GM10266 (cell line): ENCODE measurements around the gene FNDC3B.

Source experiments
- DNase-seq: peaks from one replicate; pipeline ENCODE4 v3.0.0; 2012; ENCODE audit errors: extremely low spot score
- TF ChIP-seq, protein P1 (sequence below): IDR thresholded peaks from 2 replicates; pipeline ENCODE4 v1.5.1; 2012; ENCODE audit warnings: mild to moderate bottlenecking, low read depth; ENCODE audit not compliant: control insufficient read depth, insufficient read depth; ENCODE audit errors: missing control alignments

The FNDC3B gene

DNA sequence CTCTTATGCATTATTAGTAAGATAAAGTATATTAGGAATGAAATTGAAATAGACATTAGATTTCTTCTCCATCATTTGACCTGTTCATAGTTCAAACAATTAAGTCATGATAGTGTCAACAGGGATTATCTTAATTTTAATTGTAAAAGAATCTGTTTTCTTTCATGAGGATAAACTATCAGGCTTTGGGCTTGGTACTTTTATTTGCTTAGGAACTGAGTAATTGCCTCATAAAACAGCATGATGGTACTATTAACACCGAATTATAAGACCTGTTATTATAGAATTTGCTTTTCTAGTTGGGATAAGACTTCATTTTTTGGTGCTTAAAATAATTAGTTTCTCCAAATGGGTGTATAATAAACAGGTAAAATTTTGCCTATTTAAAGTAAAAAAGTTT lies 71.8 kb downstream of the FNDC3B start:
- DNase-seq = no peak
- TF ChIP-seq, protein P1, sequence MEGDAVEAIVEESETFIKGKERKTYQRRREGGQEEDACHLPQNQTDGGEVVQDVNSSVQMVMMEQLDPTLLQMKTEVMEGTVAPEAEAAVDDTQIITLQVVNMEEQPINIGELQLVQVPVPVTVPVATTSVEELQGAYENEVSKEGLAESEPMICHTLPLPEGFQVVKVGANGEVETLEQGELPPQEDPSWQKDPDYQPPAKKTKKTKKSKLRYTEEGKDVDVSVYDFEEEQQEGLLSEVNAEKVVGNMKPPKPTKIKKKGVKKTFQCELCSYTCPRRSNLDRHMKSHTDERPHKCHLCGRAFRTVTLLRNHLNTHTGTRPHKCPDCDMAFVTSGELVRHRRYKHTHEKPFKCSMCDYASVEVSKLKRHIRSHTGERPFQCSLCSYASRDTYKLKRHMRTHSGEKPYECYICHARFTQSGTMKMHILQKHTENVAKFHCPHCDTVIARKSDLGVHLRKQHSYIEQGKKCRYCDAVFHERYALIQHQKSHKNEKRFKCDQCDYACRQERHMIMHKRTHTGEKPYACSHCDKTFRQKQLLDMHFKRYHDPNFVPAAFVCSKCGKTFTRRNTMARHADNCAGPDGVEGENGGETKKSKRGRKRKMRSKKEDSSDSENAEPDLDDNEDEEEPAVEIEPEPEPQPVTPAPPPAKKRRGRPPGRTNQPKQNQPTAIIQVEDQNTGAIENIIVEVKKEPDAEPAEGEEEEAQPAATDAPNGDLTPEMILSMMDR = no peak

DNA sequence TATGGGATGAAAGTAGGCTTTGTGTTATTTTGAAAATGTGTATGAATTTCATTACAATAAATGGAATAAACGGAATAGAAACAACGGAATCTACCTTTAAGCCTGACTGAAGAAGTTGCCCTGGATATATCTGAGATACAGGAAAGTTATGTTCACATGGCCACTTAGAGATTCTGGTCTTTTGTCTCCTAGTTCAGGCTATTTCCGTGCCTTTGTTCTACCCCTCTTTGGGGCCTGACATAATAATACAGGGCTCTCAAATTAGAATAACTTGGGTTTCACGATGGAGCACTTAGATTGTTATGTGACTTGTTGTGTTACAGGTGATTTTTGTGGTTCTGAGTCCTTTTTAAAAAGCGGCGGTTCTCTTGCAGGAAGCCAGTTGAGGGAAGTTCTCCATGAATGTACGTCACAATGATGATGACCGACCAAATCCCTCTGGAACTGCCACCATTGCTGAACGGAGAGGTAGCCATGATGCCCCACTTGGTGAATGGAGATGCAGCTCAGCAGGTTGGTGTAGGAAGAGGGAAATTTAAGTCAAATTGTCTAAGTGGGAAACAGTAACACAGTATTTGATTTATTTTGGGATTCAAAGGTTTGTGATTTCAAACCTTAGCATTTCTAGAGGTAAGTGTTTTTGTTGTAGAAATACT lies 72.8 kb downstream of the FNDC3B start:
- DNase-seq = no peak

DNA sequence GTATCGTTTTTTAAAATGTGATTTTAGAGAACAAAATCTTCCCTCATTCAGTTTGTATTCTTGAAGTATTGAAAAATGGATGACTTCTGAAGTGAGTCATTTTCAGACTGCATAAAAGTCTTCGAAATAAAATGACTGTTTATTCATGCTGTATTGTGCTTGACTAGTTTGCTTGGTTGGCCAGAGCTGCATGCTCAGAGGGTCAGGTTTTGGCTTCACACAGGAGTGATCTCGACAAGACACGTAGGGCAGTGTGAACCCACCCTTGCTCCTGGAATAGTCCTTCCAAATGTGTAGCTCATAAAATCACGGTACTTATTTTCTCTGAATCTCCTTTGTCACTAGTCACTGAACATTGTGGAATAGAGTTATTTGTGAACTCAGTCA lies 73.3 kb downstream of the FNDC3B start:
- no peak for DNase-seq
- TF ChIP-seq, protein P1 = no peak

More for the DNA sequence above, 72.8 kb downstream of the FNDC3B start:
- TF ChIP-seq, protein P1 = no peak

DNA sequence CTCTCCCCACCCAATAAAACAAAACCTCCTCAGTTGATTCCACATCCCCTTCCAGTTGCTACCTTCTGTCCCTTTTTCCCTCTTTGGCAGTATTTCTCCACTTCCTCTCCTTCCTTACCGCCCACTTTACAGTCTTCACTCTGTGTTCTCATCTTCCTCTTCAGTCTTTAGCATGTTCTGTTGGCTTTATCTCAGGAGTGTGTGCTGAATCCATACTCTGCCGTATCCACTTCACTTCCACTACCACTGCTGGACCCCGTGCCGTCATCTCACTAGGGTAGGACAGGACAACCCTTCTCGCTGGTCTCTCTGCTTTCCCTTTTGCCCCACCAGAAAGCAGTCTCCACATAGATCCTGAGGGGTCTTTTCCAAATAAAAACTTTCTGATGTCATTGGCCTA lies 74.3 kb downstream of the FNDC3B start:
- TF ChIP-seq, protein P1 = no peak
- no peak for DNase-seq

DNA sequence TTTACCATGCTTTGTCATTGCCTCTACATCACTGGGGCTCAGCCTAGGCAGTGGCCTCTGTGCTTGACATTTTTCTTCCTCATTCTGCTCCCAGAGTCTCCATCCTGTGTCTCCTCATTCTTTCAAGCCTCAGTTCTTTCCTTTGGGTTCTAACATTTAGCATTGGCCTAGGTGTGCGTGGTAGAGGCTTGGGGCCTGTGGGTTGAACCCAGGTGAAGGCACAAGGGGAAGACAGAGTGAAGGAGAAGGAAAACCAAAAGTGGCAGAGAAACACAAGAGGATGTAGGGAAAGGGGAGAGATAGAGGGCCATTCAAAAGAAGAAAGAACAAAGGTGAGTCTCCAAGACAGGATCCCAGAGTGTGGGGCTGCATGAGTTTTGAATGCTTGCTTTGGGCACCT lies 75.7 kb downstream of the FNDC3B start:
- no peak for DNase-seq
- TF ChIP-seq, protein P1 = no peak

DNA sequence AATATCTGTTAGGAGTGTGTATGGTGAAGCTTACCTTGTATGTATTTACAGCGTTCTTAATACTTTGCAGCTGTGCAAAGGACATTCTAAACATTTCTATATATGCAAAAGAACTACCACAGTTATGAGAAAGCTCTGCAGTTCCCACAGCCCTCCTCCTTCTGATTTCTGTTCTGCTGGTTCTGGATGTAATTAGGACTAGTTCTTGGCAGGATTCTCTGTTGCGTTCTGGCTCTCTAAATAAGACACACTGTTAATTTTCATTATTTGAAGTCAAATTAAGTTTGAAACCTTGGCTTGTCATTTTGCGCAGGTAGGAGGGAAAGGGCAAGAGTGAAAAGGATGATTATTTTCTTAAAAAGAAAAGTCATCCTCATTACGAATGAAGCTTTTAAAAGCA lies 76.4 kb downstream of the FNDC3B start:
- TF ChIP-seq, protein P1 = no peak
- no peak for DNase-seq

DNA sequence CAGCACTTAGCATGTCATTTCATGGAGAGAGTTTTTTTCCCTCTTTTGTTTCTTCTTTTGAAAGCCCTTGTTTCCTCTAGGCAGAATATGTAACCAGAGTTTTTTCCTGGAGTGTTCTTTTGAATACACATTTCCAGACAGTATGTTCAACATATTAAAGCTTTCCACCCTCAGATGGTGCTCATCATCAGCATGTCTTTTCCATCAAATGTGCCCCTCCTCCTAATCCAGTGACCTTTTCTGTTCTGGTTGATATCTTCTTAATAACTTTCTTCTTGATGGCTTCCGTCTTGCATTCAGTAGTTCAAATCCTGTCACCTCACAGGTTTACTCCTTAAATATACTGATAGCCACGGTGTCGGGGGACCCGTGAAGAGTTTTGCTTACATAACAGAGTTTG lies 78.6 kb downstream of the FNDC3B start:
- no peak for DNase-seq
- TF ChIP-seq, protein P1 = no peak
